H1 (cell line): ENCODE results near the gene ARL2. TPM values are rescaled to one million over a fixed set of nuclear protein-coding genes. Genes with fewer than 3 reads are reported as not detected.

Experiments
- CTCF ChIA-PET: fragments of 300-600 bp; sonication (Branson Sonifier 250); formaldehyde crosslinking; loops from one replicate; lab custom pipeline; 2021; ENCODE audit not compliant: partially characterized antibody; lab: Charles Lee
- POLR2A ChIA-PET: fragments of 300-600 bp; sonication (Branson Sonifier 250); formaldehyde crosslinking; loops from one replicate; lab custom pipeline; 2021; ENCODE audit warnings: inconsistent platforms; ENCODE audit not compliant: partially characterized antibody; lab: Charles Lee
- DNase-seq, 2 experiments: peaks; one replicate each; pipeline versions ENCODE4 v3.0.0 to v3.0.0-alpha.2; 2010 to 2022; ENCODE audit warnings: low spot score in 2 of 2, low read depth in 1 of 2, mixed read lengths in 1 of 2
- FAIRE-seq: peaks from 2 replicates; lab custom pipeline; 2011; peaks lifted over from hg19 to GRCh38; lab: Jason Lieb, UNC
- H2AFZ ChIP-seq: 2 replicates; pipeline ENCODE4 v1.8.1; 2012; ENCODE audit warnings: low read length, inconsistent platforms
- H2AK5ac ChIP-seq: 2 replicates; pipeline ENCODE4 v1.6.1; 2013; ENCODE audit warnings: low read depth, low read length
- H2BK120ac ChIP-seq: replicated peaks from 2 replicates; pipeline ENCODE3; 2013; ENCODE audit warnings: low read depth, low read length, inconsistent platforms
- H2BK12ac ChIP-seq: 2 replicates; pipeline ENCODE4 v1.6.1; 2013; ENCODE audit warnings: low read depth, low read length
- H2BK15ac ChIP-seq: 2 replicates; pipeline ENCODE4 v1.6.1; 2013; ENCODE audit warnings: low read length
- H2BK20ac ChIP-seq: 2 replicates; pipeline ENCODE4 v1.6.1; 2013; ENCODE audit warnings: low read length
- H2BK5ac ChIP-seq: 2 replicates; pipeline ENCODE4 v1.6.1; 2013; ENCODE audit warnings: low read depth, low read length
- H3K14ac ChIP-seq: 2 replicates; pipeline ENCODE4 v1.6.1; 2013; ENCODE audit warnings: inconsistent platforms; ENCODE audit not compliant: insufficient read length
- H3K18ac ChIP-seq: 2 replicates; pipeline ENCODE4 v1.6.1; 2013; ENCODE audit warnings: low read length; ENCODE audit errors: extremely low read depth
- H3K23ac ChIP-seq: 2 replicates; pipeline ENCODE4 v1.6.1; 2013; ENCODE audit warnings: inconsistent platforms; ENCODE audit not compliant: insufficient read length
- H3K23me2 ChIP-seq: 2 replicates; pipeline ENCODE4 v1.6.1; 2013; ENCODE audit warnings: low read depth, low read length
- H3K27ac ChIP-seq: 2 replicates; pipeline ENCODE4 v1.6.1; 2011; ENCODE audit warnings: low read depth, low read length, inconsistent platforms
- H3K27me3 ChIP-seq, 4 experiments: replicated peaks in 1 of 4; 1 replicate in 1 of 4; 2 replicates in 3 of 4; pipeline versions ENCODE4 v1.6.1 to v1.8.1; 2011 to 2013; ENCODE audit warnings: low read length in 3 of 4, mild to moderate bottlenecking in 3 of 4, inconsistent platforms in 2 of 4, mixed read lengths in 2 of 4, moderate library complexity in 1 of 4; ENCODE audit not compliant: control insufficient read depth in 3 of 4, insufficient read depth in 3 of 4; ENCODE audit errors: extremely low read depth in 1 of 4
- H3K36me3 ChIP-seq, 4 experiments: 2 replicates each; pipeline versions ENCODE4 v1.6.1 to v1.8.1; 2011 to 2013; ENCODE audit warnings: mild to moderate bottlenecking in 4 of 4, low read length in 3 of 4, moderate library complexity in 2 of 4, control low read depth in 1 of 4, inconsistent platforms in 1 of 4; ENCODE audit not compliant: insufficient read depth in 4 of 4, control insufficient read depth in 2 of 4
- H3K4ac ChIP-seq: replicated peaks from 2 replicates; pipeline ENCODE3; 2013; ENCODE audit warnings: low read length, low read depth, mixed read lengths, inconsistent platforms; ENCODE audit not compliant: insufficient read length
- H3K4me1 ChIP-seq, 4 experiments: replicated peaks in 1 of 4; 1 replicate in 1 of 4; 2 replicates in 3 of 4; pipeline versions ENCODE4 v1.6.1 to v1.8.1; 2011 to 2013; ENCODE audit warnings: low read length in 3 of 4, inconsistent platforms in 2 of 4, mixed read lengths in 1 of 4; ENCODE audit not compliant: insufficient read depth in 4 of 4, control insufficient read depth in 3 of 4
- H3K4me2 ChIP-seq, 2 experiments: 2 replicates each; pipeline versions ENCODE4 v1.6.1 to v1.8.1; 2011 to 2013; ENCODE audit warnings: low read depth in 2 of 2, low read length in 2 of 2, control low read depth in 1 of 2, inconsistent platforms in 1 of 2, mild to moderate bottlenecking in 1 of 2; ENCODE audit not compliant: insufficient read depth in 1 of 2
- H3K4me3 ChIP-seq, 4 experiments: fragments of 200-600, 300-600 bp in 1 of 4; sonication (generic), shearing (Covaris generic), sonication (Bioruptor Twin) in 1 of 4; 2 replicates each; pipeline versions ENCODE4 v1.5.1 to v1.8.1; 2011 to 2016; ENCODE audit warnings: low read length in 4 of 4, low read depth in 3 of 4, control low read depth in 2 of 4, inconsistent platforms in 2 of 4, mild to moderate bottlenecking in 2 of 4, mixed read lengths in 1 of 4, moderate library complexity in 1 of 4; ENCODE audit not compliant: insufficient read depth in 2 of 4; ENCODE audit errors: extremely low read depth in 1 of 4
- H3K56ac ChIP-seq: replicated peaks from 2 replicates; pipeline ENCODE3; 2013; ENCODE audit warnings: low read depth, mild to moderate bottlenecking, mixed read lengths, low read length, inconsistent platforms; ENCODE audit not compliant: insufficient read length
- H3K79me1 ChIP-seq: 2 replicates; pipeline ENCODE4 v1.6.1; 2013; ENCODE audit warnings: low read depth, low read length, control low read depth
- H3K79me2 ChIP-seq, 2 experiments: 2 replicates each; pipeline versions ENCODE4 v1.6.1 to v1.8.1; 2012 to 2013; ENCODE audit warnings: low read length in 2 of 2, mild to moderate bottlenecking in 2 of 2, inconsistent platforms in 1 of 2; ENCODE audit not compliant: insufficient read depth in 2 of 2, control insufficient read depth in 1 of 2
- H3K9ac ChIP-seq, 4 experiments: replicated peaks in 1 of 4; 1 replicate in 1 of 4; 2 replicates in 3 of 4; pipeline versions ENCODE4 v1.6.1 to v1.8.1; 2011 to 2013; ENCODE audit warnings: low read depth in 3 of 4, low read length in 3 of 4, control low read depth in 2 of 4, mild to moderate bottlenecking in 2 of 4, moderate library complexity in 2 of 4, inconsistent platforms in 1 of 4; ENCODE audit errors: extremely low read depth in 1 of 4
- H3K9me3 ChIP-seq, 2 experiments: 2 replicates each; pipeline versions ENCODE4 v1.6.1 to v1.8.1; 2012 to 2013; ENCODE audit warnings: mild to moderate bottlenecking in 2 of 2, moderate library complexity in 2 of 2, control low read depth in 1 of 2, inconsistent platforms in 1 of 2, low read depth in 1 of 2, low read length in 1 of 2, mixed read lengths in 1 of 2; ENCODE audit not compliant: insufficient read depth in 2 of 2
- H4K20me1 ChIP-seq, 2 experiments: replicated peaks in 1 of 2; 2 replicates each; pipeline versions ENCODE3 to v1.8.1; 2011 to 2013; ENCODE audit warnings: inconsistent platforms in 2 of 2, low read length in 2 of 2, mild to moderate bottlenecking in 1 of 2; ENCODE audit not compliant: insufficient read depth in 2 of 2, control insufficient read depth in 1 of 2
- H4K5ac ChIP-seq: 2 replicates; pipeline ENCODE4 v1.6.1; 2013; ENCODE audit warnings: low read length, low read depth, mixed read lengths, inconsistent platforms; ENCODE audit not compliant: insufficient read length
- H4K8ac ChIP-seq: 2 replicates; pipeline ENCODE4 v1.8.0; 2013; ENCODE audit warnings: mild to moderate bottlenecking, moderate library complexity, low read length, inconsistent platforms; ENCODE audit not compliant: insufficient read depth; ENCODE audit errors: extremely low read depth
- H4K91ac ChIP-seq: replicated peaks from 2 replicates; pipeline ENCODE3; 2013; ENCODE audit warnings: low read length, mixed read lengths, inconsistent platforms; ENCODE audit not compliant: insufficient read length
- BCL11A ChIP-seq, 2 experiments: IDR thresholded peaks; one replicate each; pipeline ENCODE4 v1.6.1; 2011; ENCODE audit warnings: low read depth in 2 of 2, low read length in 2 of 2, mild to moderate bottlenecking in 2 of 2
- CHD2 ChIP-seq: IDR thresholded peaks from 2 replicates; pipeline ENCODE4 v1.6.1; 2012; ENCODE audit warnings: low read length, improper control_type of control experiment
- EP300 ChIP-seq, 2 experiments: IDR thresholded peaks; 1 replicate in 1 of 2; 2 replicates in 1 of 2; pipeline ENCODE4 v1.6.1; 2011 to 2012; ENCODE audit warnings: low read depth in 2 of 2, low read length in 2 of 2, mild to moderate bottlenecking in 2 of 2, borderline replicate concordance in 1 of 2, inconsistent platforms in 1 of 2, moderate library complexity in 1 of 2
- RAD21 ChIP-seq, 2 experiments: IDR thresholded peaks in 1 of 2; conservative IDR thresholded peaks in 1 of 2; 2 replicates each; pipeline ENCODE4 v1.6.1; 2011; ENCODE audit warnings: low read depth in 2 of 2, low read length in 2 of 2, improper control_type of control experiment in 1 of 2, inconsistent platforms in 1 of 2, mild to moderate bottlenecking in 1 of 2, moderate library complexity in 1 of 2
- TAF1 ChIP-seq: IDR thresholded peaks from 2 replicates; pipeline ENCODE4 v1.6.1; 2011; ENCODE audit warnings: mild to moderate bottlenecking, low read depth, low read length
- WGBS, 2 experiments: shearing (Covaris generic) in 1 of 2; methylation state at CpG; one replicate each; pipeline versions ENCODE4 v1.1.6 to v1.1.7; 2013 to 2015; ENCODE audit warnings: low lambda C conversion rate in 2 of 2, mixed read lengths in 2 of 2, inconsistent platforms in 1 of 2, low coverage in 1 of 2, missing lambda C conversion rate in 1 of 2; ENCODE audit not compliant: insufficient replicate concordance in 2 of 2, insufficient coverage in 1 of 2, insufficient read length in 1 of 2; ENCODE audit errors: extremely low coverage in 1 of 2, missing lambda C conversion rate in 1 of 2; 5-methylcytosine and 5-hydroxymethylcytosine counted together
- polyA plus RNA-seq, 7 experiments: library from polyadenylated mRNA; depleted of rRNA in 3 of 7; stranded (reverse) in 5 of 7; unstranded in 2 of 7; fragments of >200 nt in 5 of 7; fragments of 200-250 nt in 2 of 7; gene quantifications; 1 replicate in 5 of 7; 2 replicates in 1 of 7; 4 replicates in 1 of 7; pipeline versions ENCODE4 v1.2.1 to v1.2.3, GENCODE V29; 2011 to 2013; ENCODE audit warnings: missing spikeins in 2 of 7, mixed read lengths in 2 of 7
- total RNA-seq: library from RNA; stranded (reverse); fragmentation: NEBNext Ultra II Directional; extraction: Animal tissue kit (Norgen Biotek cat#: 25700); gene quantifications from 2 replicates; pipeline ENCODE4 v1.2.1, GENCODE V29; 2021
- TF ChIP-seq, protein P1 (sequence below), 3 experiments: IDR thresholded peaks; 1 replicate in 2 of 3; 2 replicates in 1 of 3; pipeline versions ENCODE4 v1.5.1 to v1.6.1; 2011; ENCODE audit warnings: low read length in 3 of 3, mild to moderate bottlenecking in 3 of 3, inconsistent platforms in 2 of 3, low read depth in 1 of 3, moderate library complexity in 1 of 3; ENCODE audit not compliant: insufficient read depth in 1 of 3; ENCODE audit errors: control extremely low read depth in 1 of 3

Gene ARL2
- total and polyA plus RNA-seq, 2 of the 8 experiments (the other 6 are each of a cell fraction or from before 2014, with no cell fraction given) = 186 to 535 TPM

DNA sequence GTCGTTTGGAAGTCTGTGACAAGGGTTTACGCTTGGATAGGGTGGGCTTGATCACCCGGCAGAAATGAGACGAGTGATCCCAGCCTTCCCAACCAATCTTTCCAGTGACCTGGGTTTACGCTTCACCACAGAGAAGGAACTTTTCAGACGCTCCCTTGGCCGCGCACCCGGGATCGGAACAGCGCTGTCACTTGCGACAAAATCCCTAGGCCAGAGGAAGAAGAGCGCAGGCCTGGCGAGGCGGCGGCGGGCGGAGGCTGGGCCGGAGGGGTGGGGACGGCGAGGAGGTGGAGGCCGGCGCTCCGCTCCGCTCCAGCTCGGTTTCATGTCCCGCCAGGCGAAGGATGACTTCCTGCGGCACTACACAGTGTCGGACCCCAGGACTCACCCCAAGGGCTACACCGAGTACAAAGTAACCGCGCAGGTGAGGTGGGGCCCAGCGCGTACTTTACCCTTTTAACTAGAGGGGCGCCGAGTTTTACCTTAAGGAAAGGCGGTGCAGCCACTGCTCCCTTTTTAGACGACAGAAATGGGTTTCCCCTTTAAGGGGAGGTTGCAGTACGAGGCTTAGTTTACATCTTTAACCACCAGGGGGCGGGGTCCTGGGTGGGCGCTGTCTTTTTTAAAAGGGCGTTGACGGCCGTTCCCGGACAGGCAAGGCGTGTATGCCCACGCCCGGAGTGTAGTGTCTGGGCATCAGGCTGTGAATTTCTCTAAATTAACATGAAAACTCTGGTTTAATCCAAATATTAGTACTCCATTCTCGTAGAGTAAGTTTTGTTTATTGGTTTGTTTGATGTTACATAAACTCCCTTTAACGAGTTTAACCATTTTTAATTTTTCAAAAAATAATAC is 13.5 kb downstream of the ARL2 start, which contains the start of gene SNX15:
Gene SNX15 (plus strand): TSS at position 227 of the 855 bp plus-strand sequence. CDS start 99 bp downstream, at position 326.
- Histone ChIP-seq H2BK120ac (no peak within 1 kb of the TSS), H4K8ac (no peak within 1 kb of the TSS; the same call in 1 of the 2 replicates), H3K4me2 (peak within 1 kb of the TSS; percentile 62 to 88), H2BK12ac (no peak within 1 kb of the TSS), H2AK5ac (no peak within 1 kb of the TSS), H3K14ac (no peak within 1 kb of the TSS), H3K9ac (peak within 1 kb of the TSS in 1 of 4 experiments; percentile 15; a peak in 3 of 7 replicates), H2BK15ac (0 out of 2 replicates have a peak within 1 kb of the TSS, but pooled peaks have one; percentile 24), H3K4me3 (peak within 1 kb of the TSS; percentile 31 to 65 (median 58)), H4K5ac (peak within 1 kb of the TSS; percentile 99), H3K23me2 (peaks cover 3% of the 10 kb centered on the region; the same call in 1 of the 2 replicates), H3K56ac (peak within 1 kb of the TSS; percentile 77), H3K18ac (peak within 1 kb of the TSS; percentile 99), H4K91ac (peak within 1 kb of the TSS; percentile 91), H2BK5ac (peak within 1 kb of the TSS; percentile 92; the same call in 1 of the 2 replicates), H3K9me3 (no peaks in the 10 kb centered on the region), H3K4ac (peak within 1 kb of the TSS; percentile 44), H4K20me1 (no peaks in the 10 kb centered on the region), H3K4me1 (peaks cover 0 to 4% (median 2%) of the 10 kb centered on the region in 4 experiments; a peak in 5 of 7 replicates), H2AFZ (peak within 1 kb of the TSS; percentile 97), H3K36me3 (no peaks in the 10 kb centered on the region), H3K79me1 (no peaks in the 10 kb centered on the region), H3K27me3 (no peaks in the 10 kb centered on the region), H3K27ac (no peak within 1 kb of the TSS), H3K23ac (no peak within 1 kb of the TSS), H3K79me2 (no peaks in the 10 kb centered on the region), H2BK20ac (0 out of 2 replicates have a peak within 1 kb of the TSS, but pooled peaks have one; percentile 48)
- POLR2A ChIA-PET = interaction anchor here (0.9 to 2.1 kb wide), 5 partner anchors 13 to 85 kb away, joined by 3 to 9 read pairs (median 4); partner anchors contain the start of genes SAC3D1 and VPS51
- CTCF ChIA-PET = interaction anchor here (0.6 to 2.5 kb wide), 10 partner anchors 9 to 83 kb away, joined by 3 to 14 read pairs (median 5); partner anchors contain the start of genes ARL2, BATF2, NAALADL1 and TM7SF2
- DNase-seq (peak; percentile 68 to 95), FAIRE-seq (no peak)
- WGBS, 2 experiments = 4% methylated on average over 50 of the region's 51 CpGs; no CpG with 5 or more reads in 1 of the 2 experiments
- TF ChIP-seq EP300 (IDR thresholded peaks at IDR 0.05; ENCODE audit: borderline replicate concordance in 1 of 2, low read depth in 2 of 2, low read length in 2 of 2) (0 out of 3 replicates have a peak, but pooled peaks of 1 of the 2 experiments have one; percentile 31), RAD21 (IDR thresholded peaks at IDR 0.05 in 1 of 2, conservative IDR thresholded peaks at IDR 0.05 in 1 of 2; ENCODE audit: low read depth in 2 of 2, low read length in 2 of 2) (peak; percentile 16 to 28; a peak in 2 of 4 replicates), TAF1 (peak; percentile 44; the same call in 1 of the 2 replicates), BCL11A (IDR thresholded peaks at IDR 0.05; ENCODE audit: low read depth in 2 of 2, low read length in 2 of 2) (no peak), CHD2 (0 out of 2 replicates have a peak, but pooled peaks have one; percentile 5)
- TF ChIP-seq, protein P1, sequence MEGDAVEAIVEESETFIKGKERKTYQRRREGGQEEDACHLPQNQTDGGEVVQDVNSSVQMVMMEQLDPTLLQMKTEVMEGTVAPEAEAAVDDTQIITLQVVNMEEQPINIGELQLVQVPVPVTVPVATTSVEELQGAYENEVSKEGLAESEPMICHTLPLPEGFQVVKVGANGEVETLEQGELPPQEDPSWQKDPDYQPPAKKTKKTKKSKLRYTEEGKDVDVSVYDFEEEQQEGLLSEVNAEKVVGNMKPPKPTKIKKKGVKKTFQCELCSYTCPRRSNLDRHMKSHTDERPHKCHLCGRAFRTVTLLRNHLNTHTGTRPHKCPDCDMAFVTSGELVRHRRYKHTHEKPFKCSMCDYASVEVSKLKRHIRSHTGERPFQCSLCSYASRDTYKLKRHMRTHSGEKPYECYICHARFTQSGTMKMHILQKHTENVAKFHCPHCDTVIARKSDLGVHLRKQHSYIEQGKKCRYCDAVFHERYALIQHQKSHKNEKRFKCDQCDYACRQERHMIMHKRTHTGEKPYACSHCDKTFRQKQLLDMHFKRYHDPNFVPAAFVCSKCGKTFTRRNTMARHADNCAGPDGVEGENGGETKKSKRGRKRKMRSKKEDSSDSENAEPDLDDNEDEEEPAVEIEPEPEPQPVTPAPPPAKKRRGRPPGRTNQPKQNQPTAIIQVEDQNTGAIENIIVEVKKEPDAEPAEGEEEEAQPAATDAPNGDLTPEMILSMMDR (IDR thresholded peaks at IDR 0.05; ENCODE audit: control extremely low read depth in 1 of 3, insufficient read depth in 1 of 3, low read depth in 1 of 3, low read length in 3 of 3) = peak; percentile 13 to 49 (median 44)
